Lung microvascular endothelial cell (primary cell): ENCODE data around the gene TET2. TPM values are rescaled to one million over a fixed set of nuclear protein-coding genes. Genes with fewer than 3 reads are reported as not detected.
A peak's percentile ranks its signal among the peaks of the same experiment; 100 is the strongest.

Experiments used
- DNase-seq, 2 donors: peaks; one replicate each; pipeline versions ENCODE4 v3.0.0 to v3.0.0-alpha.2; 2010; ENCODE audit warnings: low read depth in 2 of 2
- total RNA-seq: library from RNA; depleted of rRNA; stranded (reverse); fragments of >200 nt; gene quantifications from 2 replicates; pipeline ENCODE4 v1.2.1, GENCODE V29; 2014

Gene TET2
- 5.0 and 6.3 TPM in 2 replicates for total RNA-seq

DNA sequence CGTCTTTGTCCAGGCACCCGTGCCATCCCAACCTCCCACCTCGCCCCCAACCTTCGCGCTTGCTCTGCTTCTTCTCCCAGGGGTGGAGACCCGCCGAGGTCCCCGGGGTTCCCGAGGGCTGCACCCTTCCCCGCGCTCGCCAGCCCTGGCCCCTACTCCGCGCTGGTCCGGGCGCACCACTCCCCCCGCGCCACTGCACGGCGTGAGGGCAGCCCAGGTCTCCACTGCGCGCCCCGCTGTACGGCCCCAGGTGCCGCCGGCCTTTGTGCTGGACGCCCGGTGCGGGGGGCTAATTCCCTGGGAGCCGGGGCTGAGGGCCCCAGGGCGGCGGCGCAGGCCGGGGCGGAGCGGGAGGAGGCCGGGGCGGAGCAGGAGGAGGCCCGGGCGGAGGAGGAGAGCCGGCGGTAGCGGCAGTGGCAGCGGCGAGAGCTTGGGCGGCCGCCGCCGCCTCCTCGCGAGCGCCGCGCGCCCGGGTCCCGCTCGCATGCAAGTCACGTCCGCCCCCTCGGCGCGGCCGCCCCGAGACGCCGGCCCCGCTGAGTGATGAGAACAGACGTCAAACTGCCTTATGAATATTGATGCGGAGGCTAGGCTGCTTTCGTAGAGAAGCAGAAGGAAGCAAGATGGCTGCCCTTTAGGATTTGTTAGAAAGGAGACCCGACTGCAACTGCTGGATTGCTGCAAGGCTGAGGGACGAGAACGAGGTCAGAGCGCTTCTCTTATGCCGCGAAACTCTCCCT, at the start of gene TET2:
TSS of gene TET2 (plus strand) at position 601 of the 740 bp plus-strand sequence. CDS start 87,067 bp downstream, outside the sequence.
- peak; percentile 86 to 92 for DNase-seq

DNA sequence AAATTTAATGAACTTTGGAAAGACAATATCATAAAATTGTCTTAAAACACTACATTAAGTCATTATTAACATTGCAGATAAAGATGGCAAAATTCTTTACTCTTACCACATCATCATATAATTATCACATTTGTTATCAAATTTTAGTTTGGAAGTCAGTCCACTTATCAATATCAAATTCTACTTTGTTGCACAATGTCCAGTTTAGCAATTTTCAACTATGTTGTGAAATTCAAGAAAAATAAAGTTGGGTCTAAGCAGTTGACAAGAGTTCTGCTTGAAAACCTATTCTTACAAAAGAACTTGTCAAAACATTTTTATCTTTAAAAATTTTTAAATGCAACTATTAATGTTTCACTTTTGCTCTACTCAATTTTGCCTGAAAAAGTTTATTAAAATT, 44.7 kb upstream of the TET2 start:
- no peak for DNase-seq

DNA sequence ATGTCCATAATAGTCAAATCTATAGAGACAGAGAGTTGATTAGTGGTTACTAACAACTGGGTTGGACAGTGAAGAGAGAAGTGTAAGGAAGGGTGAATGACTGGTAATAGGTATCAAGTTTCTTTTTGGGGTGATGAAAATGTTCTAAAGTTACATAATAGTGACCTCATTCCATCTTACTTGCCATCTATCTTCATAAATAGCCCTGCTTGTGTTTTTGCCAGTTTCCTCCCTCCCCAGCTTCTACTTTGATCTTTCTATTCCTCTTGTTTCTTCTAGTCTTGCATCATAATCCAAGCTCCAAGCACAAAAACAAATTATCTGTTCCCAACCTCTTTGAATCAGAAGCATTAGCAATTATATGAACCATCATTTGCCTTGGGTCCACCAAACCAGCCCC, 40.2 kb upstream of the TET2 start:
- DNase-seq: no peak

DNA sequence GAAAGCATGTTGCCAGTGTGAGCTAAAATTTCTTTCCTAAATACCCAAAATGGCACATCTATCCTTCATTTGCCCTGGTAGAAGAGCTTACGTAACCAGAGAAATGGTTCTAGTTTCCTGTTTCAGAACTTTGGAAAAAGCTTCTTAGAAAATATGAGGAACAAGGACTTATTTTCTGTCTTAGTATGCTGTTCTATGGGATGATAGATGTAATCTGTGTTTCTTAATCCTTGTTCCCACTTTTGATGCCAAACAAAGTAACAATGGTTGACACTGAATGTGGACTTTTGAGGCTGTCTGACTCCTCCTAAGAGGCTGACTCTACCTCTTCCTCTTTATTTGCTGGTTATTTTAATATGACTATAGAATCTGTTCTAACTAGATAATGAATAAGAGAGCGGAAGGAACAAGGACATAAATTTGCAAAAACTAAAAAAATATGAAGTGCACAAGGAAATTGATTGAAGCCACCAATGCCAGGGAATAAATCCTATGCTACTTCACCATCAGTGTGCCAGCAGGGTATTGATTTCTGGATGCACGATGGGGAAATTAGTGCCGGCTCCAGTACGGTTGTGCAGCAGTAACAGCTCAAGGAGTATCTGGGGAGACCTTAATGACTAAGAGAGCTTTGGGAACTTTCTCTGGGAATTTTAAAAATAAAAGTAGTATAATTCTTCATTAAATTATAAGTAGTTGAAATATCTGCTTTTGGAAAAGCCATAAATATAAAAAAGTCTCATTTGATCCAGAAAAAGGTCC, 39.4 kb upstream of the TET2 start:
- no peak for DNase-seq

DNA sequence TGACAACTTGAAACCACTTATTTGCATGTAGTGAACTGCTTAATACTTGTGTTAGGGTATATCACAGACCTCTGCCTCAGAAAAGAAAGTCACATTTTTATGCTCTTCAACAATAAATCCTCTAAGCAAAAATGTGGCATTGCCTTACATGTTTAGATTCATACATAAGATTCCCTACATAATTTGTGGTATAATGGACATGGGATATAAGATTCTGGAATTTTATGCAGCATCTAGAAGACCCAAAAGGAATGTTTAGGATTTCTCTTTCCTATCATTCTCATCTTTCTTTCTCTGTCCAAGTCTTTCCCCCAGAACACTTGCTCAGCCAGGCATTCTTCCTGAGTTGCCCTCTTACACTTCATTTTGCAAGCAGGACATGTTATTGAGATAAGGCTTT, 37.7 kb upstream of the TET2 start:
- DNase-seq: no peak

DNA sequence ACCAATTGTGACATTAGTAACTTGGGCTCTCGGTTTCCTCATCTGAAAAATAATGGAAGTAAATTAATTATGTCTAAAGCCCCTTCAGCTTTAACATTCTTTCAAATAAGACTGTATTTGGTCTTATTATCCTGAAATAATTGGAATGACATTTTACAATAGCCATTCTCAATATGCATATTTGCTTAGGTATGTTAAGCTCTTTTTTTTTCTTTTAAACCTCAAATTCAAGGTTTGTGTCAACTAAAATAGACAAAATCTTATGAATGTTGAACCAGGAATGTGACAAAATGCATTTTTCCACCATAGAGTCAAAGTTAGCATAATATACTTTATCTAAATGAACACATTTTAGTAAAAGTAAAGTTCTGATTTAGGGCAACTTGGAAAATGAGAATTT, 34.4 kb upstream of the TET2 start:
- DNase-seq: no peak

DNA sequence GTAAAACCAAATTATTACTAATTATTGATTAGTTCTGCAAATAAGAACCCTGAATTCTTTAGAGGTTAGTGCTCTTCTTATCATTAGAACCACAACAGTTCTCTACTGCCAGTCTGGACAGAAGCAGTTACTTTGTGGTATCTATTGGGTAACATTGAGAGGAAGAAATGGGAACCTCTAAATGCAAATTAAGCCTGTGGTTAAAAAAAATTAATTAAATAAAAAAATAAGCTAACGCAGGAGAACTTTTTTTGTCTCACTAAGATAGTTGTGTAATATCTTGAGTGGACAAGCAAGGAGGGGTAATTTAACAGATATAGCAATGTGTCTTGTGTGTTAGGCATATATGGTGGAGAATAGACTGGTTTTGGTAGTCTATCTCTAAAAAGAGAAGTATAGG, 32.9 kb upstream of the TET2 start:
- DNase-seq: no peak

DNA sequence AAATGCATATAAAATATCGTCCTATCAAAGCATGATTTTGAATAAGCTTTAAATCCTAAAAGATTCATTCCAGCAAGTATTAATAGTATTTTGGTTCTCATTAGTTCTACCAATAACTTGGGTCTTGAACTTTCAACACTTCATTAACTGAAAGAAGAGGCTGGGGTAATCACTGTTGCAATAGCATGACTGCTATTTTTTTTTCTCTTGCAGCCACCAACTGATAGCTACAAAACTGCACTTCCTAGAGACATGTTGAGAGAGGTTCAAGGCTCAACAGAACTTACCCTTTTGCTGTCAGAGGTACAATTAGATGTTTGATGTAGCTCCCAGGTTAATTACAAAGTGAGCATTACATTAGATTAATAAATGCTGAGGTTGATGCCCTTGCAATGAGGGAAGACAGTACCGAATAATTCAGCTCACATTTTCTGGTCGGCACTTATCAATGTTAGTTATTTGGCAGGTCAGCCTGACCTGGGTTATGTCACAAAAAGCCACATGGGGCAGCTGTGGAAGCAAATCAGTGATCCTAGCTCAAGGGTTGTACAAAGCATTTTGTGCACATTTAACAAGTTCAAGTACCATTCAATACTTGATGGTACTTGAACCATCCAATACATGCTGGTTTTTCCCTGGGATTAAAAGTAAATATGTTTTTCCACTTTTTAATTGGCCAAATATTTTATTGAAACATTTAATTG, 29.9 kb upstream of the TET2 start:
- DNase-seq: no peak

DNA sequence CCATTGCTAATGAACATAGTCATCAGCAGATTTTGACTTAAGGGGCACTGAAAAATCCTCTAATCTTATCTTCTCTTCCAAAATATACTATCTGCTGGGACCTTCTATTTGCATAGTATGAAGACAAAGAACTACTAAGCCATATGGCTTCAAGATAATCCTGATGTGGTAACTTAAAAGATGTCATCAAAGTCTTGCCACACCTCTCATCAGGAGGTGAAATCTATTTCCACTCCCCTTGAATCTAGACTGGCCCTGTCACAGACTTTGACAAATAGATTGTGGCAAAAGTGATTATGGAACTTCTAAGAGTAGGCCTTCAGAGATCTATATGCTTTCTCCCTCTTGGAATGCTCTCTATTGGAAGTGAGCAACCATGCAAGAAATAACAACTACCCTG, 27.3 kb upstream of the TET2 start:
- DNase-seq: no peak

DNA sequence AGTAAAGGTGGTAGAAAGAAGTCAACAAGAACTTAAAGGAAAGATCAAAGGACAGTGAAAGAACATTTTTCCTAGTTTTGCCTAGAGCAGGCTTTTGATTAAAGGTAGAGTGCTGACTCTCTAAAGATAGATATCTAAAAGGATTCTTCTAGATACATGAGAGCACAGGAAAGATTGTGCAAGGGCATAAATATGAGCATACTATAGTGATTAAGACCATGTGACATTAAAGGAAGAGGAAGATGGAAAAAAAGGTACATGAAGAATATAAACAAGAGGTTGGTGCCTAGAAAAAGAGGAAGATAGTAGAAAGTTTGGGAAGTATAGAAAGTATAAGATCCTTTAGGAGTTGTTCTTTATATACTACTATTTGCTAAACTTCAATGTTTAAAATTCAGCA, 26.1 kb upstream of the TET2 start:
- no peak for DNase-seq

DNA sequence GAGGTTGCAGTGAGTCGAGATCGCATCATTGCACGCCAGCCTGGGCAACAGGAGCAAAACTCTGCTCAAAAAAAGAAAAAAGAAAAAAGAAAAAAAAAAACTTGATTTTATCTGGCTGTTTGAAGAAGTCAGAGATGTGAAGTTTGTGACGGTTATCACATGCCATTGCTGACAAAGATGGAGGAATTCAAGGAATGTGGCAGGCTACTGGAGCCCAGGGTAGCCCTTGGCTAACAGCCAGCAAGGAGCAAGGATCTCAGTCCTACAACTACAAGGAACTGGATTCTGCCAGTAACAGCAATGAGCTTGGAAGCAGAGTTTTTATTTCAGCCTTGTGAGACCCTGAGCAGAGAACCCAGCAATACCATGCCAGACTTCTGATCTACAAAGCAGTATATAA, 24.3 kb upstream of the TET2 start:
- DNase-seq: peak in 1 of 2 donors; percentile 48

DNA sequence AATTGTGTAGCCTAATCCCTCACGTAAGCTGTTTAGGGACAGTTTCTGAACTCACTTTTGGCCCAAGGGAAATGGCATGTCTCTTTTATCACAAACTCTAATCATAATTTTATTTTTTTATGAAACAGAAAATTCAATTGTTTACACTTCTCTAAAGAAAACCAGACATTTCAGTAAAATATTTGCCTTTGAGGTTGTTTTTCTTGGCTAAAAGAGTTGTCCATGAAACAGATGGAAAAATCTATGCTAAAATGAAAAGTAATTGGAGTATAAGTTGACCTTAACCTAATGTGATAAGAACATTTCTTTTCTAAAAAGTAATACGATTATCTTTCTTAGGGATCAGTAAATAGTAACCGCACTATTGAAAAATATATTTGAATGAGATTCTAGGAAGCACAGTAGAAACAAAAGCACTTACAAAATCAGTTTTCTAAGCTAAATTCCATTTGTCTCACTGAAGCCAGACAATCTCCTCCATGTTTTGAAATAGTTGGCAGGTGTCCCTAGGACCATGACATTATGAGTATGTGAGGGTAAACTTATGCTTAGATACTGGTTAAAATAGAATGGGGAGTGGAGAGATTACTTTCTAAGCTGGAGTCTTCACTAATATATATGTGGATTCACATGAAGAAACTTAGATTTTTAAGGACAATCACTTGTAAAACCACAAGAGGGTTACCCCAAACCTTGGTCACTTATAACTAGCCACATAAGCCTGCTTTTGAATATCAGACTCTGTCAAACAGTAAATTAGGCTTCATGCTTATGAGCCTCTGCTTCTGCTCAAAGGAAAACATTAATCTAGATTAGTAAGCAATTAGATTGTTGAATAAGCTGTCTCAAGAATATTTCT, 20.1 kb upstream of the TET2 start:
- DNase-seq: peak in 1 of 2 donors; percentile 52

DNA sequence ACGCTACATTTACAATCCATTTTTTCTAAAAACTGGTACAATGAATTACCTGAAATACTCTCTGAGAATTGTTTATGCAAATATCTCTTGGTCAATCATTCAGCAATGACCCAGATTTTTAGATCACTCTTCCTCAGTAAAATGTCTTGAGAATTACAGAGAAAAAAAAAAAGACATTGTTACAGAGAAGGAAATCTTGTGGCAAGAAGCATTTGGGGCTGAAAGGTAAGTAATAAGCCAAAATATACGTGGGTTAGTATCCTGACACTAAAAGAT, 19.6 kb upstream of the TET2 start:
- DNase-seq: no peak

DNA sequence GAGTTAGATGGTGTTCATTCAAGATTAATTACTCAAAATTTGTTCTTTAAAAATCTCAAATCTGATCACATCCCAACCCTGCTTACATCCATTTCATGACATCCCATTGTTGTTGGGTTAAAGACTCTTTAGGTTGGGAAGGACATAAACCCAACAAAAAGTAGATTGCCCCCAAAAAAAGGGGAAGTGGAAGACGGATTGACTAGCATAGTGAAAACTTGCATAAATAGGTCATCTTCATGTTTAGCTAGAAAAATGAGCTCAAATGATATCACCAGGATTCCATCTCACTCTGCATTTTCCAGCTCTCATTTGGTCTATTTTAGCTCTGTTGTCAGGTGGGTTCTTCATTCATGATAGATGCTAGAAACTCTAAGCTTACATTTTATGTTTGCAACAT, 18.5 kb upstream of the TET2 start:
- no peak for DNase-seq

DNA sequence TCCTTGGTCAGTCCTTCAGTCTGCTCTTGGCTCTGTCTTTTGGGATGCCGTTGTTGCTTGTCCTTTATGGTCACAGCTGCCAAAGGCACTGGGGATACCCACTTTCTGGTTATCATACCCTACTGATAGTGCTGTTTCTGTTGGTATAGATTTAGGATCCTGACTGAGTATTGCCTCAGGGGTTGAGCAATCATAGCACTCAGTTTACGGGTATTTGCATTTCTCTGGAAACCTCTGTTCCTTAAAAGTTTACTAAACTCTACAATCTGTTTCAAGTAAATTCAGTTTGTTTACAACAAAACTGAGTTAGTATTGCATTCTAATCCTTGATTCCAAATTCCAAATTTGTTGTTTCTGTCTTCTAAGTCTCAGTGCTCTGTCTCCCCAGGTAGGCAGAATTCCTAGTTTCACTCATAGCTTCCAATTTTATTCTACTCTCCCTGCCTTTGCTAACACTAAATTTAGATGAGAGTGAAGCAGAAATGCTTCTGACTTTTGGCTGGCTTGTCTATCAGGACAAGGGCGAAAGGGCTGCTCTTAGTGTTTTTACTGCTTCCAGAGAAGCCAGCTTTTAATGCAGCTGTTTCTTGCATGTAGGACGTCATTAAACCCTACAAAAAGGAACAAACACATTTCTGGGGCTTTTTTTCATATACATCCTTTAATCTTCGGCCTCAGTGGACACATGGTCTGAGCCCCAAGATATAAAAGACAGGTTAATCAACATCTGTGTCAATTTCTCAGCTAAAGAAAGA, 17.2 kb upstream of the TET2 start:
- DNase-seq: no peak

DNA sequence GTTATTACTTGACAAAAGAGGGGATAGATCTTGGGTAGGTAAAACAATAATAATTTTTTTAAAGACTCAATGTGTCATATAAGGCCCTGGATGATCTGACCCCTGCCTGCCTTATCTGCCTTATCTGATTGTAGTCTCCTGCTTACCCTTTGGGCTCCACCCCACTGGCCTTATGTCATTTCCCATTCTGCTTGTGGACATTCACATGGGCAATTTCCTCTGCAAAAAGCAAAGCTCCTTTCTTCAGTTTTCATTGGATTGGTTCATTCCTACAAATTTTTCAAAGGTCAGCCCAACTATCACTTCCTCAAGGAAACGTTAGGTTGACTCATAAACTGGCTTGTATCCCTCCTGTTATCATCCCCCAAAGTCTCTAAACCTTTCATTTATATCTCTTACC, 15.7 kb upstream of the TET2 start:
- peak; percentile 31 to 76 for DNase-seq

DNA sequence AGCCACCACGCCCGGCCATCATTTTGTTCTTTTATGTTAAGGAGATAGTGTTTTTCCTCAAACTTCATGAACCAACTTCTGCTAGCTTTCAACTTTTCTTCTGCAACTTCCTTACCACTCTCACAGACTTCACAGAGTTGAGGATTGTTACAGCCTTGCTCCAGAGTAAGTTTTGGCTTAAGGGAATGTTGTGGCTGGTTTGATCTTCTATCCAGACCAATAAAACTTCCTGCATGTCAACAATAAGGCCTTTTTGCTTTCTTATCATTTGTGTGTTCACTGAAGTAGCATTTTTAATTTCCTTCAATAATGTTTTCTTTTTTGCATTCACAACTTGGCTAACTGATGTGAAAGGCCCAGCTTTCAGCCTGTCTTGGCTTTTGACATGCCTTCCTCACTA, 12.7 kb upstream of the TET2 start:
- no peak for DNase-seq

DNA sequence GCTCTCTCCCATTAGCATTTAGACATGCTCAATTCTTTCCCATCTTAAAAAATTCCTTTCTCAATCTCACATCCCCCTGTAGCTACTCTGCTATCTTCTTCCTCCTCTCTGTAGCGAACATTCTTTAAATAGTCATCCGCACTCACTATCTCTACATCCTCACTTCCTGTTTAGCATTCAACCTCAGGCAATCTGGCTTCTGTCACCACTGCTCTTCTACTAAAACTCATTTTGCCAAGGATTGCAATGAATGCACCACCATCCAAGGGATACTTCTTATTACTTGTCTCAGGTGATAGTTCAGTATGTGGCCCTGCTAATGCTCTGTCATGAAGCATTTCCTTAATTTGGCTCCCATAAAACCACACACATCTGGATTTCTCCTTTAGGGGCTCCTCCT, 10.9 kb upstream of the TET2 start:
- DNase-seq: no peak

DNA sequence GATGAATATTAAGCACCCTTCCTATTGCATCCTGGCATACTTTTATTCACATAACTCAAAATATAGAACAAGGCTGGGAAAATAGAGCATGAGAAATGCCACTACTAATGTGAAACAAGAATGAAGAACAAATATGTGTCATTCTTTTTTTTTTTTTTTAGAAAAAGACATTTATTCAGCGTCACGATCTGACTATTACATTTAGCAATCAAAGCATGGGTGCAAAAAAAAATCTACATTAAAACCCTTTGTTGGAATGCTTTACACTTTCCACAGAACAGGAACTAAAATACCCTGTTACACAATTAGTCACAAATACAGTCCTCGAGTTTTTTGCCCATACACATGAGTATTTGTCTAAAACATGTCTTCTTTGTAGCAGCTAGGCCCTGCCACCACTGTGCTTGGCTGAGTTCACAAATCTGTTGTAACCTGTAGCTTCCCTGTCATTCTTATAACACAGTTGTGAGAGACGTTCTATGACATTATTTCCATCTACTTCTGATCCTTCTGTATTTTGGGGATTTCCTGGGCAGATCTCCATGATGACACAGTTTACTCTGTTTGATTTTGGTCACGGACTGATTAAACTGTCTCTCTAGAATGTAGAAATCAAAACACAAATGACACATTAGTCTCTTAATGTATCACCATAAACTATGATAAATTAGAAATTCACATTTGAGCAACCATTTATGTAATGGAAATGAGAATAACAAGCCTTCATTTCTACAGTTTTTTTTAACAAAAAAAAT, 9.4 kb upstream of the TET2 start:
- DNase-seq: no peak

DNA sequence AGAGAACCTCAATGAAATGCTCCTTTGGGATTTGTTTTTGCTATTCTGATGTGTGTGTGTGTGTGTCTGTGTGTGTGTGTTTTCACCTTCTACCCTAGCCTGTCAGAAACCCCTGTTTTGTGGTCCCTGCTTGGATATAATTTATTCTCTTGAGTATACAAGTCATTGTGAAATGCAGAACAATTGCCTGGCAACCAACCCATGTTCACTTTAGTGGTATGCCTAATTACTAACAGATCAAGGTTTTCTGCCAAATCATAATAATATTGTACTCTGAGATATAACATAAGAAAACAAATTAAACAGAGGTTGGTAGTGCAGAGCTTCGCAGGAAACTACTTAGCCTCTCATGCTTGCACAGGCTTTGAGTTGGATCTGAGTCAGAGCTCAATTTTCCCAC, 7.0 kb upstream of the TET2 start:
- peak in 1 of 2 donors; percentile 13 for DNase-seq
